ENCODE data around the gene TOR2A. TPM values are rescaled to one million over a fixed set of nuclear protein-coding genes. Genes with fewer than 3 reads are reported as not detected.

TOR2A gene
- total RNA-seq, 1 donor: 4.7 TPM

DNA sequence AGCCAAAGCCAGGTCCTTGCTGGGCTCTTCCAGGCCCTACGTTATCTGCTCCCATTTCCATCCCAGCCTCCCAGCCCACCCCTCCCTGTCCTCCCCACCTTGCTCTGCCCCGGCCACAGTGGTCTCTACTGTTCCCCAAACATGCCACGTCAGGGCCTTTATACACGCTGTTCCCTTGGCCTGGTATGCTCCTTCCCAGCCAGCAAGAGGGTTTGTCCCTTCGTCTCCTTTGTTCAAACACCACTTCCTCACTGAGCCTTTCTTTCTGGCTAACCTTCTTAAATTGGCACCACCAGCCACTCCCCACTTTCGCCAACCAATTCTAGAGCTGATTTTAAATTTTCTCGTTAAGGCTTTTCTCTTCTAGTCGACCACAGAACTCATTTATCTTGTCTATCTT, 33.6 kb upstream of the TOR2A start:
- Histone ChIP-seq H3K4me1 (ENCODE audit: insufficient read depth, low read length) (peaks cover 11% of the 10 kb centered on the region), H3K4me2 (ENCODE audit: insufficient read depth, low read length) (no peak overlapping the region), H3K27me3 (ENCODE audit: insufficient read depth, low read length) (peaks cover 4% of the 10 kb centered on the region), H3K36me3 (ENCODE audit: insufficient read depth, low read length) (no peaks in the 10 kb centered on the region), H4K20me1 (ENCODE audit: insufficient read depth, low read length) (peaks cover 3% of the 10 kb centered on the region), H3K79me2 (ENCODE audit: insufficient read depth, low read length) (no peaks in the 10 kb centered on the region), H3K4me3 (ENCODE audit: insufficient read depth, low read length) (no peak overlapping the region), H2AFZ (ENCODE audit: low read length) (no peak overlapping the region), H3K9me3 (ENCODE audit: low read depth, low read length) (no peaks in the 10 kb centered on the region), H3K27ac (ENCODE audit: low read depth, low read length) (no peak overlapping the region)
- TF ChIP-seq CTCF (IDR thresholded peaks at IDR 0.05; ENCODE audit: extremely low read depth, low read depth, low read length): no peak
- DNase-seq (ENCODE audit: insufficient read length, low spot score, missing footprints): no peak

GRCh38 chr9:127767909-127768331, 32.8 kb upstream of the TOR2A start:
- Histone ChIP-seq H4K20me1 (ENCODE audit: insufficient read depth, low read length) (peaks cover 3% of the 10 kb centered on the region), H3K79me2 (ENCODE audit: insufficient read depth, low read length) (no peaks in the 10 kb centered on the region), H3K36me3 (ENCODE audit: insufficient read depth, low read length) (no peaks in the 10 kb centered on the region), H2AFZ (ENCODE audit: low read length) (no peak overlapping the region), H3K27ac (ENCODE audit: low read depth, low read length) (no peak overlapping the region), H3K27me3 (ENCODE audit: insufficient read depth, low read length) (peaks cover 4% of the 10 kb centered on the region), H3K4me1 (ENCODE audit: insufficient read depth, low read length) (peaks cover 11% of the 10 kb centered on the region), H3K4me3 (ENCODE audit: insufficient read depth, low read length) (no peak overlapping the region), H3K4me2 (ENCODE audit: insufficient read depth, low read length) (no peak overlapping the region), H3K9me3 (ENCODE audit: low read depth, low read length) (no peaks in the 10 kb centered on the region)
- TF ChIP-seq CTCF (IDR thresholded peaks at IDR 0.05; ENCODE audit: extremely low read depth, low read depth, low read length): no peak
- no peak for DNase-seq (ENCODE audit: insufficient read length, low spot score, missing footprints)

GRCh38 chr9:127767410-127767809, 32.3 kb upstream of the TOR2A start:
- Histone ChIP-seq H2AFZ (ENCODE audit: low read length) (no peak overlapping the region), H4K20me1 (ENCODE audit: insufficient read depth, low read length) (peaks cover 3% of the 10 kb centered on the region), H3K4me3 (ENCODE audit: insufficient read depth, low read length) (no peak overlapping the region), H3K27ac (ENCODE audit: low read depth, low read length) (no peak overlapping the region), H3K27me3 (ENCODE audit: insufficient read depth, low read length) (peaks cover 2% of the 10 kb centered on the region), H3K36me3 (ENCODE audit: insufficient read depth, low read length) (no peaks in the 10 kb centered on the region), H3K4me2 (ENCODE audit: insufficient read depth, low read length) (no peak overlapping the region), H3K79me2 (ENCODE audit: insufficient read depth, low read length) (no peaks in the 10 kb centered on the region), H3K4me1 (ENCODE audit: insufficient read depth, low read length) (peaks cover 11% of the 10 kb centered on the region), H3K9me3 (ENCODE audit: low read depth, low read length) (no peaks in the 10 kb centered on the region)
- DNase-seq (ENCODE audit: insufficient read length, low spot score, missing footprints): peak; percentile 44
- no peak for TF ChIP-seq CTCF (IDR thresholded peaks at IDR 0.05; ENCODE audit: extremely low read depth, low read depth, low read length)

GRCh38 chr9:127765418-127765817, 30.3 kb upstream of the TOR2A start:
- Histone ChIP-seq H3K79me2 (ENCODE audit: insufficient read depth, low read length) (no peaks in the 10 kb centered on the region), H3K4me1 (ENCODE audit: insufficient read depth, low read length) (no peaks in the 10 kb centered on the region), H3K4me3 (ENCODE audit: insufficient read depth, low read length) (no peak overlapping the region), H3K27ac (ENCODE audit: low read depth, low read length) (no peak overlapping the region), H3K36me3 (ENCODE audit: insufficient read depth, low read length) (no peaks in the 10 kb centered on the region), H3K9me3 (ENCODE audit: low read depth, low read length) (no peaks in the 10 kb centered on the region), H3K27me3 (ENCODE audit: insufficient read depth, low read length) (peaks cover 3% of the 10 kb centered on the region), H2AFZ (ENCODE audit: low read length) (no peak overlapping the region), H3K4me2 (ENCODE audit: insufficient read depth, low read length) (no peak overlapping the region), H4K20me1 (ENCODE audit: insufficient read depth, low read length) (peaks cover under 1% of the 10 kb centered on the region)
- no peak for DNase-seq (ENCODE audit: insufficient read length, low spot score, missing footprints)
- TF ChIP-seq CTCF (IDR thresholded peaks at IDR 0.05; ENCODE audit: extremely low read depth, low read depth, low read length): no peak

Measured in osteoblast (primary cell).